Spleen (tissue), 11 donors: ENCODE data around the gene GLIS1. TPM values are rescaled to one million over a fixed set of nuclear protein-coding genes. Genes with fewer than 3 reads are reported as not detected.

Source experiments
- DNase-seq: peaks from one replicate; pipeline ENCODE4 v3.0.0-alpha.2; 2020
- H3K27ac ChIP-seq, 8 donors: fragments of 200-600 bp; sonication (generic) in 7 of 8; 1 replicate in 4 of 8; 2 replicates in 4 of 8; pipeline versions ENCODE4 v1.5.0 to v1.8.0; 2016 to 2021; ENCODE audit warnings: inconsistent platforms in 4 of 8, mild to moderate bottlenecking in 4 of 8, moderate library complexity in 1 of 8
- H3K27me3 ChIP-seq, 7 donors: fragments of 200-600 bp; sonication (generic) in 6 of 7; replicated peaks in 1 of 7; 1 replicate in 4 of 7; 2 replicates in 3 of 7; pipeline versions ENCODE4 v1.5.0 to v1.8.0; 2016 to 2021; ENCODE audit warnings: inconsistent platforms in 3 of 7, mild to moderate bottlenecking in 1 of 7
- H3K36me3 ChIP-seq, 6 donors: fragments of 200-600 bp; sonication (generic) in 5 of 6; 1 replicate in 4 of 6; 2 replicates in 2 of 6; pipeline versions ENCODE4 v1.5.0 to v1.8.0; 2016 to 2021; ENCODE audit warnings: inconsistent platforms in 2 of 6
- H3K4me1 ChIP-seq, 6 donors: fragments of 200-600 bp; sonication (generic) in 5 of 6; 1 replicate in 3 of 6; 2 replicates in 3 of 6; pipeline versions ENCODE4 v1.5.0 to v1.8.0; 2016 to 2021; ENCODE audit warnings: inconsistent platforms in 3 of 6
- H3K4me3 ChIP-seq, 8 donors: fragments of 200-600 bp; sonication (generic) in 7 of 8; 1 replicate in 4 of 8; 2 replicates in 4 of 8; pipeline versions ENCODE4 v1.5.0 to v1.8.0; 2016 to 2021; ENCODE audit warnings: inconsistent platforms in 4 of 8, mild to moderate bottlenecking in 4 of 8, moderate library complexity in 2 of 8
- H3K9me3 ChIP-seq, 8 donors: fragments of 200-600 bp; sonication (generic) in 7 of 8; 1 replicate in 4 of 8; 2 replicates in 4 of 8; pipeline versions ENCODE4 v1.5.0 to v1.8.0; 2016 to 2021; ENCODE audit warnings: inconsistent platforms in 4 of 8
- POLR2A ChIP-seq, 3 donors: fragments of 450-650 bp; IDR thresholded peaks; one replicate each; pipeline ENCODE4 v1.5.1; 2017; ENCODE audit warnings: antibody characterized with exemption in 3 of 3, mild to moderate bottlenecking in 1 of 3
- POLR2AphosphoS5 ChIP-seq, 3 donors: sonication (generic); formaldehyde crosslinking; IDR thresholded peaks; one replicate each; pipeline ENCODE4 v1.5.1; 2017; ENCODE audit warnings: antibody characterized with exemption in 3 of 3
- WGBS, 5 donors: extraction: QIAGEN DNeasy Blood & Tissue Kit in 3 of 5; methylation state at CpG; one replicate each; pipeline versions ENCODE4 v1.1.5 to v1.1.7; 2013 to 2018; 5-methylcytosine and 5-hydroxymethylcytosine counted together
- intact Hi-C: fragments of 100-400 bp; cut with DNase I; formaldehyde crosslinking; loops from one replicate; pipeline ENCODE4 v1.15.0; 2023; ENCODE audit warnings: low total_unique reads
- polyA plus RNA-seq, 3 donors: library from polyadenylated mRNA; stranded (reverse); fragments of 200-250 nt; gene quantifications; one replicate each; pipeline ENCODE4 v1.2.1, GENCODE V29; 2013
- total RNA-seq, 7 donors: library from RNA; depleted of rRNA in 3 of 7; stranded (reverse); fragments of >200 nt in 3 of 7; fragmentation: NEBNext Ultra II Directional in 4 of 7; extraction: Animal tissue kit (Norgen Biotek cat#: 25700) in 4 of 7; gene quantifications; one replicate each; pipeline versions ENCODE4 v1.1.0 to v1.2.1, GENCODE V29; 2016 to 2021
- TF ChIP-seq, protein P1 (sequence below), 11 experiments: fragments of 200-600 bp in 7 of 11; fragments of 450-650 bp in 4 of 11; sonication (generic) in 4 of 11; IDR thresholded peaks in 8 of 11; conservative IDR thresholded peaks in 3 of 11; 1 replicate in 7 of 11; 2 replicates in 4 of 11; pipeline versions ENCODE4 v1.4.0 to v1.8.0; 2016 to 2021; ENCODE audit warnings: antibody characterized with exemption in 11 of 11, inconsistent platforms in 4 of 11, mild to moderate bottlenecking in 1 of 11
- donor health status: healthy with polysubstance abuse.
- donor health status: DM: no; HTN: no; CAD: no; lungs with moderate emphysema.
- donor health status: DM: no; HTN: no; CAD: no.
- donor health status: Bipolar disorder and iron deficiency.
- donor health status: healthy.
- donor health status: DM: no; HTN: no; CAD: no.
- donor health status: DM: yes; HTN: yes; CAD: no.

The GLIS1 gene
- total and polyA plus RNA-seq, 10 donors = 0.04 to 0.39 (median 0.26) TPM; not detected in 5

- intact Hi-C loops = no loop called here
- Histone ChIP-seq H3K27me3 (peaks cover 0 to 4% (median 0%) of the 10 kb centered on the region in 7 donors), H3K4me3 (no peak overlapping the region), H3K9me3 (peaks cover 0 to 2% (median 0%) of the 10 kb centered on the region in 8 donors), H3K27ac (no peak overlapping the region), H3K36me3 (no peaks in the 10 kb centered on the region), H3K4me1 (no peaks in the 10 kb centered on the region)
- WGBS, 5 donors = 93 to 96% (median 95%) methylated on average over 7 of the region's 7 CpGs
- DNase-seq = peak; percentile 31
- TF ChIP-seq, protein P1, sequence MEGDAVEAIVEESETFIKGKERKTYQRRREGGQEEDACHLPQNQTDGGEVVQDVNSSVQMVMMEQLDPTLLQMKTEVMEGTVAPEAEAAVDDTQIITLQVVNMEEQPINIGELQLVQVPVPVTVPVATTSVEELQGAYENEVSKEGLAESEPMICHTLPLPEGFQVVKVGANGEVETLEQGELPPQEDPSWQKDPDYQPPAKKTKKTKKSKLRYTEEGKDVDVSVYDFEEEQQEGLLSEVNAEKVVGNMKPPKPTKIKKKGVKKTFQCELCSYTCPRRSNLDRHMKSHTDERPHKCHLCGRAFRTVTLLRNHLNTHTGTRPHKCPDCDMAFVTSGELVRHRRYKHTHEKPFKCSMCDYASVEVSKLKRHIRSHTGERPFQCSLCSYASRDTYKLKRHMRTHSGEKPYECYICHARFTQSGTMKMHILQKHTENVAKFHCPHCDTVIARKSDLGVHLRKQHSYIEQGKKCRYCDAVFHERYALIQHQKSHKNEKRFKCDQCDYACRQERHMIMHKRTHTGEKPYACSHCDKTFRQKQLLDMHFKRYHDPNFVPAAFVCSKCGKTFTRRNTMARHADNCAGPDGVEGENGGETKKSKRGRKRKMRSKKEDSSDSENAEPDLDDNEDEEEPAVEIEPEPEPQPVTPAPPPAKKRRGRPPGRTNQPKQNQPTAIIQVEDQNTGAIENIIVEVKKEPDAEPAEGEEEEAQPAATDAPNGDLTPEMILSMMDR (IDR thresholded peaks at IDR 0.05 in 8 of 11, conservative IDR thresholded peaks at IDR 0.05 in 3 of 11) = no peak
- TF ChIP-seq POLR2AphosphoS5 (IDR thresholded peaks at IDR 0.05) (no peak), POLR2A (IDR thresholded peaks at IDR 0.05) (no peak)
Observed at GRCh38 chr1:53617382-53617781, 121.6 kb downstream of the GLIS1 start.

DNA sequence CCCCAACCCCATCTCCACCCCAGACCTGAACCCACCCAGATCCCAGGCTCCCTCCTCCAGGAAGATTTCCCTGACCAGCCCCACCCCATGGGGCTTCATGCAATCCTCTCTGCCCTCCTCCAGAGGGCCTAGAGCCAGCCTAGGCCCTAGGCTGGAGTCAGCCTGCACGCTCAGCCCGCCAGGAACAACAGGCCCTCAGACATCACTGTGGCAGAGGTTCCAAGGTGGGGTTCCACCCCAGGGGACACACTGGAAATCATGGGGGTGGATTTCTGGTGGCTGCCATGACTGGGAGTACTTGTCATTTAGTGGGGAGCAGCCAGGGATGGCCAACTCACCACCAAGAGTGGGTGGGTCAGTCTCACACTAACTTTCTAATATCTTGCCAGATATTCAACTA lies 122.0 kb downstream of the GLIS1 start:
- Histone ChIP-seq H3K27me3 (peaks cover 0 to 4% (median 0%) of the 10 kb centered on the region in 7 donors), H3K36me3 (no peaks in the 10 kb centered on the region), H3K4me3 (no peak overlapping the region), H3K9me3 (peaks cover 0 to 6% (median 2%) of the 10 kb centered on the region in 8 donors), H3K4me1 (no peaks in the 10 kb centered on the region), H3K27ac (no peak overlapping the region)
- WGBS, 5 donors = 89 to 97% (median 96%) methylated on average over 2 of the region's 2 CpGs
- peak; percentile 39 for DNase-seq
- intact Hi-C loops = no loop called here
- TF ChIP-seq POLR2AphosphoS5 (IDR thresholded peaks at IDR 0.05) = no peak
- TF ChIP-seq, protein P1 (IDR thresholded peaks at IDR 0.05 in 8 of 11, conservative IDR thresholded peaks at IDR 0.05 in 3 of 11) = no peak

- peak; percentile 47 for DNase-seq
- no peaks in the 10 kb centered on the region for H3K36me3 ChIP-seq
- H3K4me1 ChIP-seq = no peaks in the 10 kb centered on the region
- H3K27me3 ChIP-seq = peaks cover 0 to 4% (median 0%) of the 10 kb centered on the region in 7 donors
- intact Hi-C loops = no loop called here
- WGBS, 5 donors = 67 to 95% (median 81%) methylated on average over 5 of the region's 5 CpGs
- no peak overlapping the region for H3K27ac ChIP-seq
- peaks cover 0 to 10% (median 7%) of the 10 kb centered on the region in 8 donors for H3K9me3 ChIP-seq
- TF ChIP-seq, protein P1 (IDR thresholded peaks at IDR 0.05 in 8 of 11, conservative IDR thresholded peaks at IDR 0.05 in 3 of 11) = no peak
- TF ChIP-seq POLR2AphosphoS5 (IDR thresholded peaks at IDR 0.05) (no peak), POLR2A (IDR thresholded peaks at IDR 0.05) (no peak)
- no peak overlapping the region for H3K4me3 ChIP-seq
Observed at GRCh38 chr1:53616511-53616910, 122.5 kb downstream of the GLIS1 start.

- 42 to 58% (median 55%) methylated on average over 3 to 4 of the region's 4 CpGs for WGBS, 5 donors
- TF ChIP-seq, protein P1 (IDR thresholded peaks at IDR 0.05 in 8 of 11, conservative IDR thresholded peaks at IDR 0.05 in 3 of 11) = no peak
- TF ChIP-seq POLR2A (IDR thresholded peaks at IDR 0.05) = no peak
- no peak for TF ChIP-seq POLR2AphosphoS5 (IDR thresholded peaks at IDR 0.05)
- peak; percentile 36 for DNase-seq
- H3K27me3 ChIP-seq = peaks cover 0 to 4% (median 0%) of the 10 kb centered on the region in 7 donors
- intact Hi-C loops = no loop called here
- no peaks in the 10 kb centered on the region for H3K4me1 ChIP-seq
- no peak overlapping the region for H3K4me3 ChIP-seq
- no peaks in the 10 kb centered on the region for H3K36me3 ChIP-seq
- H3K27ac ChIP-seq = no peak overlapping the region
- H3K9me3 ChIP-seq = peaks cover 0 to 24% (median 21%) of the 10 kb centered on the region in 8 donors
Observed at GRCh38 chr1:53615101-53615500, 123.9 kb downstream of the GLIS1 start.
